Stimulated activated CD4-positive, alpha-beta T cell treated with anti-CD3 and anti-CD28 coated beads, Interleukin-1b, Interleukin-23, amount 100 ng/mL, for 4 hours (primary cell): ENCODE data around the gene OR6C3.
"Not testable (repeated sequence)": the region's sequence is repeated elsewhere in the genome, so short reads cannot be mapped to it uniquely, and the experiment has no call there.

ENCODE experiments used
- DNase-seq, 2 donors: peaks; one replicate each; pipeline ENCODE4 v3.0.0-alpha.2; 2020; ENCODE audit warnings: low read depth in 2 of 2

Gene OR6C3

GRCh38 chr12:55330446-55330845, at the start of gene OR6C3:
Gene OR6C3, plus strand, starts transcription at chr12:55330746. Its CDS starts 955 bp downstream, at chr12:55331701.
- DNase-seq = no peak

GRCh38 chr12:55280991-55281390, 49.6 kb upstream of the OR6C3 start:
- no peak for DNase-seq

- DNase-seq = no peak
These were observed 40.5 kb upstream of the OR6C3 start for GRCh38 chr12:55289999-55290398.

GRCh38 chr12:55296469-55296868, 34.1 kb upstream of the OR6C3 start, which contains the start of gene OR6C6:
Gene OR6C6, minus strand, starts transcription at chr12:55296569. Its CDS starts 1,337 bp downstream, at chr12:55295232.
- DNase-seq = no peak

GRCh38 chr12:55314043-55314442, 16.5 kb upstream of the OR6C3 start, which contains the start of gene OR6C1:
Gene OR6C1, plus strand, starts transcription at chr12:55314343. Its CDS starts 6,257 bp downstream, at chr12:55320600.
- no peak for DNase-seq

- DNase-seq = no peak
These were observed 10.3 kb upstream of the OR6C3 start for GRCh38 chr12:55320201-55320600.

GRCh38 chr12:55325801-55326200, 4.7 kb upstream of the OR6C3 start:
- not testable (repeated sequence) for DNase-seq

GRCh38 chr12:55336002-55336401, 5.5 kb downstream of the OR6C3 start:
- no peak for DNase-seq

- not testable (repeated sequence) for DNase-seq
These were observed 24.8 kb downstream of the OR6C3 start for GRCh38 chr12:55355338-55355737.

- no peak for DNase-seq
These were observed 32.1 kb downstream of the OR6C3 start, which contains the start of gene OR6C75 for GRCh38 chr12:55362675-55363074. Gene OR6C75, plus strand, starts transcription at chr12:55362975. Its CDS starts 2,136 bp downstream, at chr12:55365111.

- DNase-seq = no peak
These were observed 34.5 kb downstream of the OR6C3 start for GRCh38 chr12:55365086-55365485.

- no peak for DNase-seq
These were observed 42.0 kb downstream of the OR6C3 start for GRCh38 chr12:55372521-55372920.
